Body of pancreas (tissue), 4 donors: Measurements from ENCODE around the gene SLC22A4.

ENCODE experiments used
- CTCF ChIP-seq, 7 experiments: fragments of 450-650 bp in 4 of 7; fragments of 200-600 bp in 3 of 7; sonication (generic) in 3 of 7; IDR thresholded peaks; one replicate each; pipeline ENCODE4 v1.5.1; 2016 to 2019; ENCODE audit warnings: antibody characterized with exemption in 7 of 7
- POLR2A ChIP-seq, 3 donors: fragments of 450-650 bp; IDR thresholded peaks; one replicate each; pipeline ENCODE4 v1.6.1; 2016; ENCODE audit warnings: antibody characterized with exemption in 3 of 3, mild to moderate bottlenecking in 2 of 3

GRCh38 chr5:132281856-132282614 is 12.2 kb upstream of the SLC22A4 start:
- TF ChIP-seq CTCF (IDR thresholded peaks at IDR 0.05) (no peak), POLR2A (IDR thresholded peaks at IDR 0.05) (no peak)
